GM19468 (cell line): ENCODE measurements around the gene TREML2.
"Not testable (repeated sequence)": the region's sequence is repeated elsewhere in the genome, so short reads cannot be mapped to it uniquely, and the experiment has no call there.

ENCODE experiments used
- ATAC-seq: cut with Tn5 transposase; IDR thresholded peaks from one replicate; pipeline ENCODE4 v1.9.1; 2021; ENCODE audit warnings: mild to moderate bottlenecking, moderate library complexity, moderate number of reproducible peaks; ENCODE audit not compliant: unreplicated experiment; ENCODE audit errors: extremely low read depth

The TREML2 gene

GRCh38 chr6:41200901-41201763, at the start of gene TREML2:
Gene TREML2, minus strand, starts transcription at chr6:41201149. Its CDS starts 141 bp downstream, at chr6:41201008.
- no peak for ATAC-seq

- ATAC-seq: no peak
These were observed 47.1 kb upstream of the TREML2 start for GRCh38 chr6:41247882-41248705.

GRCh38 chr6:41247288-41247865, 46.4 kb upstream of the TREML2 start:
- ATAC-seq: no peak

- not testable (repeated sequence) for ATAC-seq
These were observed 45.6 kb upstream of the TREML2 start for GRCh38 chr6:41246529-41246928.

GRCh38 chr6:41239467-41240159, 38.7 kb upstream of the TREML2 start:
- ATAC-seq: no peak

GRCh38 chr6:41237128-41237527, 36.2 kb upstream of the TREML2 start:
- no peak for ATAC-seq

- ATAC-seq: no peak
These were observed 35.3 kb upstream of the TREML2 start for GRCh38 chr6:41236276-41236675.

- ATAC-seq: no peak
These were observed 31.7 kb upstream of the TREML2 start for GRCh38 chr6:41232667-41233066.

- ATAC-seq: no peak
These were observed 30.3 kb upstream of the TREML2 start for GRCh38 chr6:41231246-41231645.

GRCh38 chr6:41229721-41230120, 28.8 kb upstream of the TREML2 start:
- ATAC-seq: no peak

GRCh38 chr6:41228616-41229015, 27.7 kb upstream of the TREML2 start:
- ATAC-seq: no peak

GRCh38 chr6:41228096-41228495, 27.1 kb upstream of the TREML2 start, which contains the start of gene TREML4:
Gene TREML4, plus strand, starts transcription at chr6:41228349. Its CDS starts 79 bp downstream, at chr6:41228428.
- ATAC-seq: no peak

GRCh38 chr6:41226752-41227151, 25.8 kb upstream of the TREML2 start:
- no peak for ATAC-seq

- ATAC-seq: no peak
These were observed 23.9 kb upstream of the TREML2 start for GRCh38 chr6:41224800-41225199.

GRCh38 chr6:41222513-41222912, 21.6 kb upstream of the TREML2 start:
- ATAC-seq: no peak

GRCh38 chr6:41222045-41222444, 21.1 kb upstream of the TREML2 start:
- no peak for ATAC-seq

GRCh38 chr6:41216616-41217015, 15.7 kb upstream of the TREML2 start:
- no peak for ATAC-seq

- no peak for ATAC-seq
These were observed 14.8 kb upstream of the TREML2 start for GRCh38 chr6:41215777-41216176.

GRCh38 chr6:41214559-41215238, 13.8 kb upstream of the TREML2 start:
- no peak for ATAC-seq
